ENCODE data around the gene RRBP1. TPM values are rescaled to one million over a fixed set of nuclear protein-coding genes. Genes with fewer than 3 reads are reported as not detected.

Gene RRBP1
- total and polyA plus RNA-seq, 4 donors: 75.4 to 202 (median 130) TPM

- TF ChIP-seq CTCF (IDR thresholded peaks at IDR 0.05; ENCODE audit: low read depth, low read length, missing input control) (no peak), RXRA (IDR thresholded peaks at IDR 0.05) (no peak), RAD21 (IDR thresholded peaks at IDR 0.05) (no peak), JUND (IDR thresholded peaks at IDR 0.05) (no peak), NR2F2 (IDR thresholded peaks at IDR 0.05) (no peak)
- TF ChIP-seq, protein P1, sequence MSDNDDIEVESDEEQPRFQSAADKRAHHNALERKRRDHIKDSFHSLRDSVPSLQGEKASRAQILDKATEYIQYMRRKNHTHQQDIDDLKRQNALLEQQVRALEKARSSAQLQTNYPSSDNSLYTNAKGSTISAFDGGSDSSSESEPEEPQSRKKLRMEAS (IDR thresholded peaks at IDR 0.05): no peak
These were observed 73.1 kb downstream of the RRBP1 start (continued) for GRCh38 chr20:17608701-17609497.

- no peak for DNase-seq (ENCODE audit: low spot score)
- Histone ChIP-seq H3K4me1 (ENCODE audit: control insufficient read depth in 4 of 4, insufficient read depth in 4 of 4, low read length in 3 of 4) (peaks cover 2 to 32% (median 25%) of the 10 kb centered on the region in 4 donors), H3K9ac (ENCODE audit: low read depth in 1 of 2, low read length in 2 of 2) (no peak overlapping the region), H3K27ac (ENCODE audit: low read depth in 1 of 2, low read length in 2 of 2) (peak overlapping the region in 1 of 2 donors; percentile 68), H3K9me3 (ENCODE audit: control insufficient read depth in 4 of 4, low read length in 3 of 4) (no peaks in the 10 kb centered on the region), H3K36me3 (ENCODE audit: control insufficient read depth in 4 of 4, insufficient read depth in 3 of 4, low read depth in 1 of 4, low read length in 3 of 4) (peaks cover 0 to 5% (median 0%) of the 10 kb centered on the region in 4 donors), H3K4me3 (ENCODE audit: low read depth in 1 of 3, low read length in 3 of 3) (no peak overlapping the region), H3K27me3 (ENCODE audit: control insufficient read depth in 4 of 4, insufficient read depth in 4 of 4, low read length in 3 of 4) (no peaks in the 10 kb centered on the region)
- WGBS: 76% methylated on average over 2 of the region's 2 CpGs
- TF ChIP-seq HNF4A (conservative IDR thresholded peaks at IDR 0.05) (no peak), ZBTB33 (IDR thresholded peaks at IDR 0.05) (no peak), FOXA1 (IDR thresholded peaks at IDR 0.05) (no peak), RAD21 (IDR thresholded peaks at IDR 0.05) (no peak), FOXA2 (IDR thresholded peaks at IDR 0.05) (no peak), CTCF (IDR thresholded peaks at IDR 0.05; ENCODE audit: low read depth, low read length, missing input control) (no peak), EGR1 (IDR thresholded peaks at IDR 0.05; ENCODE audit: low read depth in 2 of 2) (no peak), RXRA (IDR thresholded peaks at IDR 0.05) (no peak), NR2F2 (IDR thresholded peaks at IDR 0.05) (no peak)
- TF ChIP-seq, protein P1 (IDR thresholded peaks at IDR 0.05): no peak
These were observed 76.0 kb downstream of the RRBP1 start for GRCh38 chr20:17606001-17606400.
